Activated gamma-delta T cell treated with anti-CD3 and anti-CD28 coated beads, Interleukin-2, amount 50 U/mL, for 16 hours (primary cell): ENCODE data around the gene TCOF1.
"Not testable (repeated sequence)": the region's sequence is repeated elsewhere in the genome, so short reads cannot be mapped to it uniquely, and the experiment has no call there.

ENCODE experiments used
- DNase-seq: peaks from one replicate; pipeline ENCODE4 v3.0.0-alpha.2; 2020; ENCODE audit warnings: low read depth

TCOF1 gene

DNA sequence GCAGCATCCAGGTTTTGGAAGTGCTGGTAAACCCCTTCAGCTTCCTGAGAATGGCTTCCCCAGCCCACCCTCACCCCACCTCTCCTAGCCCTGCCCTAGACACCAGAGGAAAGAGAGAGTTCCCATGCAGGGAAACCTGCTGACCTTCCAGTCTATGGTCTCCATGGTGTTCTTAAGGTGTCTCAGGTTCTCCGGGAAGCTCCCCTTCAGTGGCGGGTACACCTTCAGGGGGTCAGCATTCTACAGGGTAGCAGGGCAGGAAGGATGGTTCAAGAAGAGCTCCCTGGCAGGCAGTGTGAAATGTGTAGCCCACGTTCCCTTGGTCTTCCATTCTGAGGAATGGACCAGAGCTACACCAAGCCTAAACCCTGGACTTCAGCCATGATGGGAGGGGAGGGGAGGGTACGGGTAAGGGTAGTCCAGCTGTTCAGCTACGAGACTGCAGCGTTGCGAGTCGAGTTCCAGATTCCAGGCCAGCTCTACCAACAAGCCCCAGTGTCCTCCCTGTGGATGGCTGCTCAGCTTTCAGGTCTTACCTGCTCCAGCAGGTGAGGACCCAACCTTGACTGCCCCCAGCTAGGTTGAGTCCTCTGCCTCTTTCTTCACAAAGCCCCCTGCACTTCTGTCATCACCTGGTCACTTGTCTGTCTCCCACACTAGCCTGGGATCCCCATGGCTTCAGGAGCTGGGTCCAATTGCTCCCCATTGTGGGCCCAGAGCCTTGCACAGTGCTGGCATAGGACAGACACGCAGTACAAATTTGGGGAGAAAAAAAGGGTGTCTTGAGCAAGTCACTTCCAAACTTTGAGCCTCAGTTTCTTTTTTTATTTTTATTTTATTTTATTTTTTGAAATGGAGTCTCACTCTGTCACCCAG, 47.7 kb downstream of the TCOF1 start:
- DNase-seq: no peak

DNA sequence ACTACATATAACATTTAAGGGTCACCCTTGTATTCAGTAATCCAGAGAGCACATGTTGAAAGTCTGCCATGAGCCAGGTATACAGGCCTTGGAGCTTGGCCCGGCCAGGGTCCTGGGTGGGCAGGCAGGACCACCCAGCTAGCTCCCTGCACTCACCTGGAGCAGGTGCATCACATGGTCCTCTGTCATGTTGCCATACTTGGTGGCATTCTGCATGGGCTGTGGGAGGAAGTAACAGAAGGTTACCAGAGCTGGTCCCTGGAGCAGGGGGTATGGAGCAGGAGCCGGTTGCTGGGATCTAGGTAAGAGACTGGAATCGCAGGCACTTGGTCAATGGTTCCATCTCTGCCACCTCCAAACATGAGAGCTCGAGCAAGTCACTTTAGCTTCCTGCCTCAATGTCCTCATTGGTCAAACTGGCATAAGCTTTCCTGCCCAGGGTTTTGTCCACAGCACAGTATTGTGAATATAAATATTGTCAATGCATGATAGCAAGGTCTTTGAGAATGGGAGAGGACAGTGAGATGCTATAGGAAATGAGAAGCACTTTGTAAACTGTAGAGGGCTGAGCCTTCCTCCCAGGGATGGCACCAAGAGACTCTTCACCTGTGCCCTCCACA, 48.7 kb downstream of the TCOF1 start:
- no peak for DNase-seq

DNA sequence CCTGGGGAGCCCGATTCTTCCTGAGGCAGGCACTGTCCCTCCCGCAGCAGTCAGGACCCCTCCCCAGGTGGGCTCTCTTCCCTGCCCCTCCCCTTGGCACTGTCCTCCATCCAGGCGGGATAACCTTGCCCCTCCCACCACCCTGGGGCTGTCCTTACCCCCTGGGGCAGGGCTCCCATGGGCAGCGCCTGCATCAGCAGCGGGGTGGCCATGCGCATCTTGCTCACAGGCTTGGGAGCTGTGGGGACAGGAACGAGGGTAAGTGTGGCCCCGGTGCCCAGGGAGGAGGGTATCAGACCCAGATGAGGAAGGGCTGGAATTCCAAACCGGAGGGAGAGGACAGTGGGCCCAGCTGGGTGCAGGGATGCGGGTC, 49.2 kb downstream of the TCOF1 start:
- DNase-seq: no peak

DNA sequence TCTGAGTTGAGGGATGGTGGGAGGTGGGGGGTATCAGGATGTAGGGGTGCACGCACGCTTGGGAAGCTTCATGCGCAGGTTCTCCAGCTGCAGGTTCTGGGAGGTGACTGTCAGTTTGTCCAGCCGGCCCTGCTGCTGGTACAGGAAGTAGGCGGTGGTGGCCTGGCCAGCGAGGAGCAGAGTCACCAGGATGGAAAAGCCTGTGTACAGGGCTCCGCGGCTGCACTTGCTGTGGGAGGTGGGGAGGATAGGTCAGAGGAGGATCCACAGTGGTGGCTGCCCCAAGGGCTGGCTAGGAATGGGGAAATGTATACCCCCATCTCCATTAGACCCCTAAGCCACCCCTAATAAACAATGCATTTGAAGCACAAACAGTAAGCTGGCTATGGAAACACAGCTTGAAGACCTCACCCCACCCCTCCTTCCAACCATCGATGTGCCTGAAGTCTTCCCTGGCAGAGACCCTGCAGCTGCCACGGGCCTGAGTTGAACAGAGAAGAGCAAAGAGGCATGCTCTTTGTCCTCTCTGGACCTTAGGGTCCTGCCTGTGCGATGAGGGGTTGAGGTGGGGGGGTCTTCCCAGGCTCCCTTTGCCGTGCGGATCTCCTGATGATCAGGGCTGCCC, 49.7 kb downstream of the TCOF1 start:
- no peak for DNase-seq

- no peak for DNase-seq
Observed at GRCh38 chr5:150408231-150408943, 50.9 kb downstream of the TCOF1 start.

DNA sequence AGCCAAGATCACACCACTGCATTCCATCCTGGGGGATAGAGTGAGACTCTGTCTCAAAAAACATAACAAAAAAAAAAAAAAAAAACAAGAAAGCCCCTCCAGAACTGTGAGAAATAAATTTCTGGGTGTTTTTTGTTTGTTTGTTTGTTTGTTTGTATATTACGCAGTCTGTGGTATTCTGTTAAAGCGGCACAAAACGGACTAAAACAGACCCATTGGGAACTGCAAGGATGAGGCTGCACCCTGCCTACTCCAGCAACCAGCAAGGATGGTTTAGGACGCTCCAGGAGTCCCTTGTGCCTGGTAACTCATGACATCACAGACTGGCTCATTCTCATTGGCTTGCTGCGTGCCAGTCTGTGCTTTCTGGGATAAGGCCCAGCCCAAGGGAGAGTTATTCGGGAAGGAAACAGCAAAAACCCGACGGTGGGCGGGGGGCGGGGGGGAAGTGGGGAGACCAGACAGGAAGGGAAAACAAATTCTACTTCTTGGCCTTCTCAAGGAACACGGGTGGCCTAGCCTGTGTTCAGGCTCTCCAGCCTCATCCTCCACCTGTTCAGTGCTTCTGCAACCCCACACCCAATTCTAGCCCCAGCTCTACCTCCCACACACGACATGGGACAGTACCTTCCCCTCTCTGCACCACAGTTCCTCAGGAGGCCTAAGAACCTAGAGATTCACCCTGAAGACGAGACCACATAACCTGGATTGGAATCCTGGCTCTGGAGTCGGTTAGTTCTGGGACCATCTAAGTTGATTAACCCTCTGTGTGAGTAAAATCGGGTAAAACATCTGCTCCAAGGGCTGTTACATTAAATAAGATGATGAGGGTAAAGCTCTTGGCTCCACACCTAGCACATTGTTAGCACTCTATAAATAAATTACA, 52.4 kb downstream of the TCOF1 start:
- no peak for DNase-seq

DNA sequence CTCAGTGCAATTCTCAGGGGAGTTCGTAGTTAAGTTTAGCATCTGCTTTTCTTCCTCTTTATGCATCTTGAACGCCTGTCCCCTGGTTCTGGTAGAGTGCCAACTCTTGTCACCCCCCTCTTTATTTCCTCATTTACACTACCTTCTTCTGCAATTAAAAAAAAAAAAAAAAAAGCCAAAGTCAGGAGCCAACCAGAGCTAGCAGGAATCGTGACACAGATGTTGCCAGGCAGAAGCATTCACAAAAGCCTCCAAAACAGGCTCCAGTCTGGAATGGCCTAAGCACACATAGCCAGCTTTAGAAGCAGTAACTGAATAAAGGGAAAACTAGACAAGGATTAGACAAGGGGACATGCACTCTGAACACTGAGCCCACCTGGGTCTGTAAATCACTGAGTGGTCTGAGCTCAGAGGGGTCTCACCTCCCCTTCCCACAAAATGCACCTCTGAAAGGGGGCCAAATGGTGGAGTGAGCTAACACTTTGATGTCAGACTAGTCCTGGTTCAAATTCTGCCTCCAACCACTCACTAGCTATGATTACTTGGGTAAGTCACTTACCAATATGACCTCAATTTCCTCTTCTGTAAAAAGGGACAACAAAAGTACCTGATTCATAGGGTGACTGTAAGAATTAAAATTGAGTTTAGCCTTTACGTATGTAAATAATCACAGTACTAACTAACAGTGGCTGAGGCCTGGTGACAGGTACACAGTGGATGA, 53.2 kb downstream of the TCOF1 start:
- no peak for DNase-seq

DNA sequence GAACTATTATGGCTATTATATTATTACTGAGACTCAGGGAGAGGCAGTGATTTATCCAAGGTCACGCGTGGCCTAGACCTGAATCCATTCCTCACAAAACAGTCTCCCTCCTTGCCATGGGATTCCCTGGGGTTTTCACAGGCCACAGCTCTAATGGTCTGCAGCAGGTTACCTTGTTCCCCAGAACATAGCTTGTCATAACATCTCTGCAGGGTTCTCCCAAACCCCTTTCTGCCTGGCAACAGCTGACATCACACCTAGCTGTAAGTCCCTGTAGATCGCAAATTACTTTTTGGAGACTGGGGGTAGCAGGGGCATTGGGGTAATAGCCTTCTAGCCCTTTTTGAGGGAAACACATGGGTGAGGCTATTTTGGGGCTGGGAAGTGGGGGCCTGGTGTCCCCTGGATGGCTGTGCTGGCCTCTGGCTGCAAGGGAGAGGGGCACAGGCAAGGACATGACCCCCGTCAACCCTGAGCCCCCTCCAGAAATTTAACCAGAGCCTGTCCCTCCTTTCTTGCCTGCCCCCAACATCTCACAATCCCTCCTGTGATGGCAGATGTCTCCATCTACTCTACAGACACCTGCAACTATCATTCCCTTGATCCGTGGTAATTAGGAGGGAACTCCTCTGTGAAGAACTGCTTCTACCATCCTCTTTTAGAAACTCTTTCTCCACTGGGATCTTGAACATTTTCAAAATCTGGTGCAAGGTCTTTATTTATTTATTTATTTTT, 53.9 kb downstream of the TCOF1 start:
- peak; percentile 45 for DNase-seq

DNA sequence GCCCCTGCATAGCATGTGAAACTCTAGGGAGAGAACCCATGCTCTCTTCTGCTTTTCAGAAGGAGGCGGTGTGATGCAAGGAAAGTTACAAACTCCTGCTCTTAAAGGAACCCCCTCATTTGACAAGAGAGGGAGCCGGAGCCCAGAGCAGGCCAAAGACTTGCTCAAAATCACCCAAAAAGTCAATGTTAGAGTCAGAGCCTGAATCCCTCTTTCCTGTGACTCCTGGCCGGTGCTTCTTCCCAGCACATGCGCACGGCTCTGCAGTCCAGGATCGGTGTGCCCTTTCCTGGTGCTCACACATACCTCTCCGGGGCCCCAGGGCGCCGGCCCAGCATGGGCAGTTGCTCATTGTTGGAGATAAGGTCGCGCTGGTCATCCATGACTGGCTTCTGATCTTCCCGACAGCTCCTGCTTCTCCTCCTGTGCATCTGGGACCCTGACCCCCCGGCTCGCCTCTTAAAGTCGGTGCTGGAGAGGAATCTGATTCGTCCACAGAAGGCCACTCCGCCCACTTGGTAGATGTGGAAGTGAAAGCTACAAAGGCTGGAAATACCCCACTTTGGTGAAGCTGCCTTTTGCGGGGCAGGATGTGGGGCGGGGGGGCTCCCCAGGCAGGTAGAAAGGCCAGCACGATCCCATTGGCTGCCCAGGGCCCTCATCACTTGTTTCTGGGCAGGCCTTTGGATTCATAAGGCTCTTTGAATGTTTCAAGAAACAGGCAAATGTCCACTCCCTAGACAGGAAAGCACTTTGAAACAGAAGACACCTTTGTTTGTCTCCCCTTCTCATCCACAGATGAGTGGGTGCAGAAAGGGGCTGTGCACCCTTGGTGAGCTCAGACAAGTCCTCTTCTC, 55.0 kb downstream of the TCOF1 start, which contains the start of gene CD74:
Gene CD74 (minus strand): TSS at position 592 of the 857 bp plus-strand sequence. CDS start 161 bp downstream, at position 431.
- DNase-seq: peak; percentile 91

- DNase-seq: no peak
Observed at GRCh38 chr5:150413176-150413901, 55.8 kb downstream of the TCOF1 start.

- not testable (repeated sequence) for DNase-seq
Observed at GRCh38 chr5:150413902-150414790, 56.6 kb downstream of the TCOF1 start.

DNA sequence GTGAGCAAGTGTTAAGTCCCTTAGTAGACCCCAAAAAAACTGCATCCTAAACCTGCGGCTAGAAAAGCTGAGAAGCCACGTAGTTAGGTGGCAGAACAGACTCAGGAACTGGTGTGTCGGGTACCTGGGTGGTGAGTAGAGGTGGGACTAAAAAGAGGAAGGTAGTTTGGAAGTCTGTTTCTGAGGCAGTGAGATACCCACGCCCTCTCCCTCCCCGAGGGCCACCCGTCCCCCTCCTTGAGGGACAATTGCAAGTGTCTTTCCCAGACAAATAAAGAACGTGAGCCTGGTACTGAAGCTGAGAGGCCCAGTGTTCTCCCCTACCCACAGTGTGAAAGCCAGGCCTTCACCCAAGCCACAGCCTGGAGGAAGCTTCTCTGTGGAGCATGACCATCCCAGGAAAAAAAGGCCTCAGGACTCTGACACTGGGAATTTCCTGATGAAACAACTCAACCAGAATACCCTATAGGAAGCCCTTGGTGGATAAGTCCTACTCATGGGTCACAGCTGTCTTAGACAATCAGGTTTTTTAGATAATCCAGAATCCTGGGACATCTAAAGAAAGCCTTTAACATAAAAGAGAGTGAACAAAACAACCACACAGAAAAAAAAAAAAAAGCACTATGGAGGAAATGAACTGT, 62.3 kb downstream of the TCOF1 start:
- DNase-seq: no peak

DNA sequence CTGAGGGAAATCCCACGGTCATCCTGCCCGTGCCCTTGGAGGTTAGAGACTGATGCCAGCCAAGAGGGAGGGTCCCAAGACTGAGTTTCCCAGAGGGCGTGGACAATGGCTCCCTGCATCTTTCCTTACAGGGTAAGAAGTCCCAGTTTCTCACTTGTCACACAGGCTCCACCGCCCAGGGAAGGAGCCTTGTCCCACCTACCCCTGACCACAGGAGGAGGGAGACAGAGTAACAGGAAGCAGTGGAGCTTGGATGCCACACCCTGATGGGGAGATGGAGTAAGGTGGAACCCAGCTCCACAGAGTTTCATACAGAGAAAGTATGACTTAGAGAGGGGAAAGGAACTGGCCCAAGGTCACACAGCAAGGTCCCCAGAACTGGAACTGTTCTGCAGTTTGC, 64.6 kb downstream of the TCOF1 start:
- no peak for DNase-seq

GRCh38 chr5:150422758-150423157, 65.3 kb downstream of the TCOF1 start:
- DNase-seq: no peak

- DNase-seq: not testable (repeated sequence)
Observed at GRCh38 chr5:150426165-150426564, 68.7 kb downstream of the TCOF1 start.

- DNase-seq: no peak
Observed at GRCh38 chr5:150428106-150428876, 70.8 kb downstream of the TCOF1 start.
